Thyroid gland (tissue), 4 donors: ENCODE data around the gene LSAMP. TPM values are rescaled to one million over a fixed set of nuclear protein-coding genes. Genes with fewer than 3 reads are reported as not detected.

Experiments used
- DNase-seq, 2 donors: peaks; one replicate each; pipeline ENCODE4 v3.0.0-alpha.2; 2019
- H3K27ac ChIP-seq, 3 donors: fragments of 200-600 bp; sonication (generic); 1 replicate in 2 of 3; 2 replicates in 1 of 3; pipeline ENCODE4 v1.5.1; 2016 to 2019; ENCODE audit warnings: mild to moderate bottlenecking in 1 of 3, moderate library complexity in 1 of 3
- H3K27me3 ChIP-seq: fragments of 200-600 bp; sonication (generic); one replicate; pipeline ENCODE4 v1.5.1; 2019
- H3K36me3 ChIP-seq, 2 donors: fragments of 200-600 bp; sonication (generic); one replicate each; pipeline ENCODE4 v1.5.1; 2016 to 2019
- H3K4me1 ChIP-seq, 2 donors: fragments of 200-600 bp; sonication (generic); one replicate each; pipeline ENCODE4 v1.5.1; 2017 to 2019
- H3K4me3 ChIP-seq, 3 donors: fragments of 200-600 bp; sonication (generic); replicated peaks in 1 of 3; 1 replicate in 2 of 3; 2 replicates in 1 of 3; pipeline ENCODE4 v1.5.1; 2016; ENCODE audit warnings: mild to moderate bottlenecking in 1 of 3
- H3K9me3 ChIP-seq: fragments of 200-600 bp; sonication (generic); one replicate; pipeline ENCODE4 v1.5.1; 2017
- POLR2A ChIP-seq, 2 donors: fragments of 450-650 bp; IDR thresholded peaks; one replicate each; pipeline ENCODE4 v1.6.1; 2017; ENCODE audit warnings: antibody characterized with exemption in 2 of 2, mild to moderate bottlenecking in 2 of 2, moderate library complexity in 1 of 2
- WGBS, 2 donors: methylation state at CpG; one replicate each; pipeline ENCODE4 v1.1.5; 2017; 5-methylcytosine and 5-hydroxymethylcytosine counted together
- intact Hi-C: fragments of 100-400 bp; cut with DNase I; formaldehyde crosslinking; loops from one replicate; pipeline ENCODE4 v1.15.1; 2023
- total RNA-seq, 4 donors: library from RNA; depleted of rRNA; stranded (reverse); fragments of >200 nt; gene quantifications; one replicate each; pipeline ENCODE4 v1.2.3, GENCODE V29; 2016
- TF ChIP-seq, protein P1 (sequence below), 6 experiments: fragments of 200-600 bp in 3 of 6; fragments of 450-650 bp in 3 of 6; sonication (generic) in 3 of 6; IDR thresholded peaks; one replicate each; pipeline ENCODE4 v1.5.1; 2016 to 2019; ENCODE audit warnings: antibody characterized with exemption in 6 of 6, mild to moderate bottlenecking in 2 of 6, inconsistent platforms in 1 of 6, moderate library complexity in 1 of 6

LSAMP gene
- total RNA-seq, 4 donors from 2014 or later = 0.78 to 2.0 (median 1.8) TPM

DNA sequence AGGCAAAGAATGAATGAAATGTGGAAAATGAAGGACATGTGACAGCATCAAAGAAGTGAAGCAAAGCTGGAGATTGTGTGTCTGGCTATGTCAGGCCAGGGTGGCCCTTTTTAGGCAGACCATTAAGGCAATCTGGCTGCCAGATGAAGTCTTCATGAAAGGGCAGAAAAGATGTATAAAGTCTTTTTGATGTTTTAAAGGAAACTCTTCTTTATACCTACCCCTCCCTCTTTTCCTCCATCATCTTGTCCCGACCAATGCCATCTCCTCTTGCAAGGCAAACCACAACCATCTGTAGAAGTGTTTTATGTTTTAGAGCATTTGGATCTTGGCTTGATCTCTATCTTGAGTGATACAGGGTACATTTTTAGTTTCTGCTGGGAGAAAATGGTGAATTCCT lies 259.2 kb downstream of the LSAMP start:
- no peak for DNase-seq
- Histone ChIP-seq H3K4me3 (no peak overlapping the region), H3K36me3 (no peaks in the 10 kb centered on the region), H3K4me1 (no peaks in the 10 kb centered on the region), H3K27me3 (no peaks in the 10 kb centered on the region), H3K9me3 (no peaks in the 10 kb centered on the region), H3K27ac (no peak overlapping the region)
- WGBS, 2 donors = 80 to 89% methylated on average over 1 of the region's 1 CpG
- TF ChIP-seq, protein P1, sequence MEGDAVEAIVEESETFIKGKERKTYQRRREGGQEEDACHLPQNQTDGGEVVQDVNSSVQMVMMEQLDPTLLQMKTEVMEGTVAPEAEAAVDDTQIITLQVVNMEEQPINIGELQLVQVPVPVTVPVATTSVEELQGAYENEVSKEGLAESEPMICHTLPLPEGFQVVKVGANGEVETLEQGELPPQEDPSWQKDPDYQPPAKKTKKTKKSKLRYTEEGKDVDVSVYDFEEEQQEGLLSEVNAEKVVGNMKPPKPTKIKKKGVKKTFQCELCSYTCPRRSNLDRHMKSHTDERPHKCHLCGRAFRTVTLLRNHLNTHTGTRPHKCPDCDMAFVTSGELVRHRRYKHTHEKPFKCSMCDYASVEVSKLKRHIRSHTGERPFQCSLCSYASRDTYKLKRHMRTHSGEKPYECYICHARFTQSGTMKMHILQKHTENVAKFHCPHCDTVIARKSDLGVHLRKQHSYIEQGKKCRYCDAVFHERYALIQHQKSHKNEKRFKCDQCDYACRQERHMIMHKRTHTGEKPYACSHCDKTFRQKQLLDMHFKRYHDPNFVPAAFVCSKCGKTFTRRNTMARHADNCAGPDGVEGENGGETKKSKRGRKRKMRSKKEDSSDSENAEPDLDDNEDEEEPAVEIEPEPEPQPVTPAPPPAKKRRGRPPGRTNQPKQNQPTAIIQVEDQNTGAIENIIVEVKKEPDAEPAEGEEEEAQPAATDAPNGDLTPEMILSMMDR (IDR thresholded peaks at IDR 0.05) = no peak
- TF ChIP-seq POLR2A (IDR thresholded peaks at IDR 0.05) = no peak
- intact Hi-C loops = no loop called here

DNA sequence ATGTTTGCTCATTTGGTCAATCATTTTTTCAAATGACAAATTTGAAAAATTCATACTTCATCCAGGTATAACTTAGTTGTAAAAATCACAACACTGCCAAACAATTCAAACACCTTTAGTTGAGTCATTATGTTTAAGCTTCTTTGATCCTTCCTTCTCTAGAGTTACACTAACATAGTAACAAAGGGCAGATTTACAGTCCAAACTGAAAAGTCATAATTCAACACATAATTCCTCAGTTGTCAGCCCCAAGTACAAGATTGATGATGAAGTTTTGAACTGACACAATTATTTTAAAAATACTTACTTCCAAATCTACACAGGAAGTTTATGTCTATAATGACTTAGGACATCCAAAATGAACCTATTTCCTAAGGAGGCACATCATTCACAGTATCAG lies 264.1 kb downstream of the LSAMP start:
- H3K9me3 ChIP-seq = no peaks in the 10 kb centered on the region
- H3K36me3 ChIP-seq = no peaks in the 10 kb centered on the region
- TF ChIP-seq, protein P1 (IDR thresholded peaks at IDR 0.05) = no peak
- no peak for TF ChIP-seq POLR2A (IDR thresholded peaks at IDR 0.05)
- H3K4me3 ChIP-seq = no peak overlapping the region
- intact Hi-C loops = no loop called here
- no peaks in the 10 kb centered on the region for H3K4me1 ChIP-seq
- no peaks in the 10 kb centered on the region for H3K27me3 ChIP-seq
- no peak for DNase-seq
- no peak overlapping the region for H3K27ac ChIP-seq

DNA sequence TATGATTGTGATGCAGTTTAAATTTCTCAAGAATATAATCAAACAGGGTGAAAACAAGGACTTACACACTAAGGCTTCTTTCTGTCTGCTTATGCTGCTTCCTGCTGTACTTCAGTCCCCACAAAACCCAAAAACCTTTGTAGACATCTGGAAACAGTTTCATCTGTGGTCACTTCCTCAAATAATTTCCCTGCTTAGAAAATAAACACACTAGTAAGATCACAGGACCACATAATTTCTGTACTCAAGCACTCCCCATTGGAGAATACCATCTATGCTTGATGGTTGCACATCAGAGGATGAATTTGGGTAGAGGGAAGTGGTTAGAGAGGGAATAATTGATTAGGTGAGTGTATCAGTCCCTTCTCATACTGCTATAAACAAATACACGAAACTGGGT lies 266.2 kb downstream of the LSAMP start:
- intact Hi-C loops = no loop called here
- no peaks in the 10 kb centered on the region for H3K4me1 ChIP-seq
- no peak overlapping the region for H3K27ac ChIP-seq
- no peaks in the 10 kb centered on the region for H3K9me3 ChIP-seq
- no peak overlapping the region for H3K4me3 ChIP-seq
- no peaks in the 10 kb centered on the region for H3K27me3 ChIP-seq
- WGBS, 2 donors = 72 to 75% methylated on average over 1 of the region's 1 CpG
- DNase-seq = no peak
- H3K36me3 ChIP-seq = no peaks in the 10 kb centered on the region
- TF ChIP-seq, protein P1 (IDR thresholded peaks at IDR 0.05) = no peak

DNA sequence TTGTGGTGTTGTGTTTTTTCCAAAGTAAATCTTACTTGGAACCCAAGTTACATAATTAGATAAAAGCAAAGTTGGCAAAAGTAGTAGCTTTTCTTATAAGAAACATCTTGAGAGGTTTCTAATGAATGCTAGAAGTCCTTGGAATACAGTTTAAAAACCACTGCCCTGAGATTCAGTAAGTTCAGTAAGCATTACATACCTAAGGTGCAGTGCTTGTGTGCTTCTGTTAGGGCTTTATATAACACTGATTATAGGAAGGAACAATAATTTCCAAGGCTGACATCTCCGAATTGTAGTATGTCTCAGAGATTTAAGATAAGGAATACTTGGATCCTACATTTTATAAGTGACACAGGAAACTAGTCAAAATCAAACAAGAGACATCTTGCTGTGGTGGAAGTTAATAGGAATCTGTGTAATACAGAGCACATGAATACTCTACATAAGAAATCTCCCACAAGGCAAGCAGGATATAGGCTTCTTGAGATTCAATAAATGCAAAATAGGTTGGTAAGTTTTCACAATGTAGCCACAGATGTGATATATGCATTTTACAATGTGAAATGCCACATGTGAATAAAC lies 268.2 kb downstream of the LSAMP start:
- H3K27ac ChIP-seq = no peak overlapping the region
- WGBS, 2 donors = 60 to 79% methylated on average over 1 of the region's 1 CpG
- DNase-seq = no peak
- TF ChIP-seq, protein P1 (IDR thresholded peaks at IDR 0.05) = no peak
- no peak for TF ChIP-seq POLR2A (IDR thresholded peaks at IDR 0.05)
- no peaks in the 10 kb centered on the region for H3K27me3 ChIP-seq
- no peak overlapping the region for H3K4me3 ChIP-seq
- H3K36me3 ChIP-seq = no peaks in the 10 kb centered on the region
- intact Hi-C loops = no loop called here
- no peaks in the 10 kb centered on the region for H3K9me3 ChIP-seq
- H3K4me1 ChIP-seq = no peaks in the 10 kb centered on the region

DNA sequence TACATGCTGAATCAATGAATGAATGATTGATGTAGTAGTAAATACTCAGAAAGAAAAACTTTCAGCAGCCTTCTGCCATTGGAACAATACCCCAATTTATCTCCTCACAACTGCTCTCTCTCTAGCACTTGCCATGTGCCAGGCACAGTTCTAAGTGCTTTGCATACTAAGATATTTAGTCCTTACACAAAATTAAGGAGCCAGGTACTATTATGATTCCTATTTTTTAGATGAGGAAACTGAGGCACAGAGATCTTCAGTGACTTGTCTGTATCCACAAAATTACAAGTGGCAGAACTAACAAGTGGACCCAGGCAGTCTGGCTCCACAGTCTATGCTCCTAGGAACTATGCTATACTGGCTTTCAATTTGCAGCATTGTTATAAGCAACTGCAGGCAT lies 279.2 kb downstream of the LSAMP start:
- H3K36me3 ChIP-seq = no peaks in the 10 kb centered on the region
- DNase-seq = no peak
- H3K27ac ChIP-seq = no peak overlapping the region
- no peaks in the 10 kb centered on the region for H3K4me1 ChIP-seq
- intact Hi-C loops = no loop called here
- TF ChIP-seq, protein P1 (IDR thresholded peaks at IDR 0.05) = no peak
- no peak for TF ChIP-seq POLR2A (IDR thresholded peaks at IDR 0.05)
- no peaks in the 10 kb centered on the region for H3K27me3 ChIP-seq
- no peaks in the 10 kb centered on the region for H3K9me3 ChIP-seq
- no peak overlapping the region for H3K4me3 ChIP-seq
